Chondrocyte (in vitro differentiated cells): ENCODE results near the gene SYNE1. TPM values are rescaled to one million over a fixed set of nuclear protein-coding genes. Genes with fewer than 3 reads are reported as not detected.

Experiments
- DNase-seq: peaks from one replicate; pipeline ENCODE4 v3.0.0; 2021; ENCODE audit warnings: mixed read lengths, low spot score
- H3K27ac Mint-ChIP-seq: one replicate; pipeline ENCODE4 v1.8.0; 2021; ENCODE audit warnings: mild to moderate bottlenecking, moderate library complexity, mixed read lengths; ENCODE audit not compliant: unreplicated experiment
- H3K27me3 Mint-ChIP-seq: 2 replicates; pipeline ENCODE4 v1.8.0; 2021; ENCODE audit warnings: low read depth, mixed read lengths
- H3K36me3 Mint-ChIP-seq: 2 replicates; pipeline ENCODE4 v1.8.0; 2021; ENCODE audit warnings: low read depth, mixed read lengths
- H3K4me1 Mint-ChIP-seq: 2 replicates; pipeline ENCODE4 v1.8.0; 2021; ENCODE audit warnings: low read depth, mild to moderate bottlenecking, mixed read lengths
- H3K4me3 Mint-ChIP-seq: one replicate; pipeline ENCODE4 v1.8.0; 2021; ENCODE audit warnings: mild to moderate bottlenecking, moderate library complexity, mixed read lengths; ENCODE audit not compliant: unreplicated experiment
- H3K9me3 Mint-ChIP-seq: 2 replicates; pipeline ENCODE4 v1.8.0; 2021; ENCODE audit warnings: low read depth, mixed read lengths
- total RNA-seq: library from RNA; stranded (reverse); gene quantifications from 3 replicates; pipeline ENCODE4 v1.2.1, GENCODE V29; 2021
- TF ChIP-seq, protein P1 (sequence below): fragments of 200-600 bp; sonication (generic); IDR thresholded peaks from 2 replicates; pipeline ENCODE4 v1.5.0; 2021; ENCODE audit warnings: antibody characterized with exemption, mild to moderate bottlenecking, moderate library complexity

SYNE1 gene
- total RNA-seq, 1 donor from 2014 or later: 151 TPM

GRCh38 chr6:152398993-152399392, 238.2 kb downstream of the SYNE1 start:
- no peaks in the 10 kb centered on the region for H3K9me3 Mint-ChIP-seq
- no peak for DNase-seq
- peaks cover 53% of the 10 kb centered on the region for H3K4me1 Mint-ChIP-seq
- H3K27me3 Mint-ChIP-seq: no peaks in the 10 kb centered on the region
- no peaks in the 10 kb centered on the region for H3K36me3 Mint-ChIP-seq
- H3K27ac Mint-ChIP-seq: peak overlapping the region; percentile 87
- no peak overlapping the region for H3K4me3 Mint-ChIP-seq
- TF ChIP-seq, protein P1, sequence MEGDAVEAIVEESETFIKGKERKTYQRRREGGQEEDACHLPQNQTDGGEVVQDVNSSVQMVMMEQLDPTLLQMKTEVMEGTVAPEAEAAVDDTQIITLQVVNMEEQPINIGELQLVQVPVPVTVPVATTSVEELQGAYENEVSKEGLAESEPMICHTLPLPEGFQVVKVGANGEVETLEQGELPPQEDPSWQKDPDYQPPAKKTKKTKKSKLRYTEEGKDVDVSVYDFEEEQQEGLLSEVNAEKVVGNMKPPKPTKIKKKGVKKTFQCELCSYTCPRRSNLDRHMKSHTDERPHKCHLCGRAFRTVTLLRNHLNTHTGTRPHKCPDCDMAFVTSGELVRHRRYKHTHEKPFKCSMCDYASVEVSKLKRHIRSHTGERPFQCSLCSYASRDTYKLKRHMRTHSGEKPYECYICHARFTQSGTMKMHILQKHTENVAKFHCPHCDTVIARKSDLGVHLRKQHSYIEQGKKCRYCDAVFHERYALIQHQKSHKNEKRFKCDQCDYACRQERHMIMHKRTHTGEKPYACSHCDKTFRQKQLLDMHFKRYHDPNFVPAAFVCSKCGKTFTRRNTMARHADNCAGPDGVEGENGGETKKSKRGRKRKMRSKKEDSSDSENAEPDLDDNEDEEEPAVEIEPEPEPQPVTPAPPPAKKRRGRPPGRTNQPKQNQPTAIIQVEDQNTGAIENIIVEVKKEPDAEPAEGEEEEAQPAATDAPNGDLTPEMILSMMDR: no peak

GRCh38 chr6:152398316-152398715, 238.8 kb downstream of the SYNE1 start:
- Mint-ChIP-seq H3K27me3 (no peaks in the 10 kb centered on the region), H3K4me1 (peaks cover 51% of the 10 kb centered on the region), H3K27ac (no peak overlapping the region), H3K4me3 (no peak overlapping the region), H3K9me3 (no peaks in the 10 kb centered on the region), H3K36me3 (no peaks in the 10 kb centered on the region)
- TF ChIP-seq, protein P1: no peak
- DNase-seq: no peak

GRCh38 chr6:152394303-152394702, 242.9 kb downstream of the SYNE1 start:
- no peak for DNase-seq
- H3K36me3 Mint-ChIP-seq: no peaks in the 10 kb centered on the region
- TF ChIP-seq, protein P1: no peak
- no peaks in the 10 kb centered on the region for H3K9me3 Mint-ChIP-seq
- no peak overlapping the region for H3K4me3 Mint-ChIP-seq
- peaks cover 57% of the 10 kb centered on the region for H3K4me1 Mint-ChIP-seq
- no peaks in the 10 kb centered on the region for H3K27me3 Mint-ChIP-seq
- no peak overlapping the region for H3K27ac Mint-ChIP-seq

GRCh38 chr6:152391179-152391880, 245.8 kb downstream of the SYNE1 start:
- no peaks in the 10 kb centered on the region for H3K27me3 Mint-ChIP-seq
- TF ChIP-seq, protein P1: no peak
- peak overlapping the region; percentile 86 for H3K27ac Mint-ChIP-seq
- no peaks in the 10 kb centered on the region for H3K9me3 Mint-ChIP-seq
- H3K36me3 Mint-ChIP-seq: peaks cover 2% of the 10 kb centered on the region
- no peak for DNase-seq
- H3K4me1 Mint-ChIP-seq: peaks cover 64% of the 10 kb centered on the region
- peak overlapping the region; percentile 50 for H3K4me3 Mint-ChIP-seq

GRCh38 chr6:152387091-152387490, 250.1 kb downstream of the SYNE1 start:
- TF ChIP-seq, protein P1: no peak
- peaks cover 52% of the 10 kb centered on the region for H3K4me1 Mint-ChIP-seq
- H3K4me3 Mint-ChIP-seq: no peak overlapping the region
- H3K27me3 Mint-ChIP-seq: no peaks in the 10 kb centered on the region
- no peak overlapping the region for H3K27ac Mint-ChIP-seq
- H3K36me3 Mint-ChIP-seq: peaks cover 7% of the 10 kb centered on the region
- H3K9me3 Mint-ChIP-seq: no peaks in the 10 kb centered on the region
- DNase-seq: no peak
